Activated naive CD4-positive, alpha-beta T cell treated with anti-CD3 and anti-CD28 coated beads, Interleukin-2, amount 10 ng/mL, durations not matched to agents 7 days and 5 days (primary cell): ENCODE measurements around the gene CTAG1A.
"Not testable (repeated sequence)": the region's sequence is repeated elsewhere in the genome, so short reads cannot be mapped to it uniquely, and the experiment has no call there.

Source experiments
- CTCF ChIA-PET: fragments of 350-600 bp; sonication (Branson Sonifier 250); formaldehyde crosslinking; loops from one replicate; lab custom pipeline; 2021; ENCODE audit warnings: antibody characterized with exemption; lab: Charles Lee
- DNase-seq: peaks from one replicate; pipeline ENCODE4 v3.0.0-alpha.2; 2020
- H3K27ac Mint-ChIP-seq: one replicate; pipeline ENCODE4 v1.8.0; 2021; ENCODE audit warnings: mild to moderate bottlenecking, moderate library complexity, mixed read lengths
- H3K27me3 Mint-ChIP-seq: one replicate; pipeline ENCODE4 v1.8.0; 2021; ENCODE audit warnings: mild to moderate bottlenecking, mixed read lengths
- H3K36me3 Mint-ChIP-seq: one replicate; pipeline ENCODE4 v1.8.0; 2021; ENCODE audit warnings: mixed read lengths
- H3K4me1 Mint-ChIP-seq: one replicate; pipeline ENCODE4 v1.8.0; 2021; ENCODE audit warnings: mixed read lengths
- H3K4me3 Mint-ChIP-seq: one replicate; pipeline ENCODE4 v1.8.0; 2021; ENCODE audit warnings: mild to moderate bottlenecking, moderate library complexity, mixed read lengths
- H3K9me3 Mint-ChIP-seq: one replicate; pipeline ENCODE4 v1.8.0; 2021; ENCODE audit warnings: mixed read lengths

The CTAG1A gene

GRCh38 chrX:154619182-154619581, 34.2 kb downstream of the CTAG1A start, which contains the start of gene CTAG1B:
TSS of gene CTAG1B (minus strand) at chrX:154619282. CDS start at chrX:154619218, 64 bp downstream.
- H3K36me3 Mint-ChIP-seq, H3K4me3 Mint-ChIP-seq, H3K27ac Mint-ChIP-seq, CTCF ChIA-PET, H3K27me3 Mint-ChIP-seq, DNase-seq, H3K9me3 Mint-ChIP-seq, H3K4me1 Mint-ChIP-seq: not testable (repeated sequence)

GRCh38 chrX:154620767-154621414, 36.0 kb downstream of the CTAG1A start:
- CTCF ChIA-PET, H3K4me3 Mint-ChIP-seq, H3K9me3 Mint-ChIP-seq, DNase-seq, H3K27ac Mint-ChIP-seq, H3K27me3 Mint-ChIP-seq, H3K4me1 Mint-ChIP-seq, H3K36me3 Mint-ChIP-seq: not testable (repeated sequence)

- CTCF ChIA-PET, H3K27ac Mint-ChIP-seq, H3K27me3 Mint-ChIP-seq, H3K9me3 Mint-ChIP-seq, H3K4me1 Mint-ChIP-seq, H3K36me3 Mint-ChIP-seq, H3K4me3 Mint-ChIP-seq, DNase-seq: not testable (repeated sequence)
Measured at GRCh38 chrX:154628960-154629359, 44.0 kb downstream of the CTAG1A start.

GRCh38 chrX:154630949-154631348, 46.0 kb downstream of the CTAG1A start:
- H3K4me1 Mint-ChIP-seq, H3K27ac Mint-ChIP-seq, H3K9me3 Mint-ChIP-seq, H3K4me3 Mint-ChIP-seq, CTCF ChIA-PET, H3K36me3 Mint-ChIP-seq, H3K27me3 Mint-ChIP-seq, DNase-seq: not testable (repeated sequence)

GRCh38 chrX:154633661-154634060, 48.7 kb downstream of the CTAG1A start:
- H3K4me3 Mint-ChIP-seq, H3K4me1 Mint-ChIP-seq, H3K27ac Mint-ChIP-seq, H3K9me3 Mint-ChIP-seq, H3K27me3 Mint-ChIP-seq, H3K36me3 Mint-ChIP-seq, CTCF ChIA-PET, DNase-seq: not testable (repeated sequence)
